A549 treated with GW870086 at 1 μM for 4 hours (cell line): ENCODE measurements around the gene SOCS6. TPM values are rescaled to one million over a fixed set of nuclear protein-coding genes. Genes with fewer than 3 reads are reported as not detected.

Experiments used
- total RNA-seq: library from RNA; stranded (reverse); fragments of 200-300 nt; extraction: Qiagen RNA extraction; gene quantifications from 5 replicates; pipeline ENCODE4 v1.2.3, GENCODE V29; 2022; ENCODE audit warnings: low read depth

SOCS6 gene, protein sequence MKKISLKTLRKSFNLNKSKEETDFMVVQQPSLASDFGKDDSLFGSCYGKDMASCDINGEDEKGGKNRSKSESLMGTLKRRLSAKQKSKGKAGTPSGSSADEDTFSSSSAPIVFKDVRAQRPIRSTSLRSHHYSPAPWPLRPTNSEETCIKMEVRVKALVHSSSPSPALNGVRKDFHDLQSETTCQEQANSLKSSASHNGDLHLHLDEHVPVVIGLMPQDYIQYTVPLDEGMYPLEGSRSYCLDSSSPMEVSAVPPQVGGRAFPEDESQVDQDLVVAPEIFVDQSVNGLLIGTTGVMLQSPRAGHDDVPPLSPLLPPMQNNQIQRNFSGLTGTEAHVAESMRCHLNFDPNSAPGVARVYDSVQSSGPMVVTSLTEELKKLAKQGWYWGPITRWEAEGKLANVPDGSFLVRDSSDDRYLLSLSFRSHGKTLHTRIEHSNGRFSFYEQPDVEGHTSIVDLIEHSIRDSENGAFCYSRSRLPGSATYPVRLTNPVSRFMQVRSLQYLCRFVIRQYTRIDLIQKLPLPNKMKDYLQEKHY
- 24.8 to 34.5 TPM (median 30.0 TPM) in 5 replicates for total RNA-seq

DNA sequence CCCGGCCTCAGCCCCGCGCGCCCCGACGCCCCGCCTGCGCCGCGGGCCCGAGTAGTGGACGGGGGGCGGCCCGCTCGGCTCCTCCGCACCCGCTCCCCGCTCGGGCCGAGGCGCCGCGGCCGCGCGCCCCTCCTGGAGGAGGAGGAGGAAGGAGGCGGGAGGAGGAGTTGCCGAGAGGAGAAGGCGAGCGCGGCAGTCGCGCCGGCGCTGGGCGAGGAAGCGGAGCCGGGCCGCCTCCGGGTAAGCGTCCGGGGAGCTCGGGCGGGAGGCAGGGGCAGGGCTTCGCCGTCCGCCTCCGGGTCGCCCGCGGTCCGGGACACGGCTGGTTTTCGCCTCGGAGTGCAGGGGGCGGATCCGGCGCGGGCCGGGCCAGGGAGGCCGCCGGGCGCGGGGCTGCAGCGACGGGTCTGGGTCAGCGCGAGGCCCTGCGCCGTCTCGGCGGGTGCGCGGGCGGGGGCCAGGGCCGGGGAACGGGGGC is at the start of gene SOCS6:
TSS of gene SOCS6 (plus strand) at position 195 of the 478 bp plus-strand sequence. CDS start 35,624 bp downstream, outside the sequence.

Other genes starting within 250 kb of the SOCS6 start
- 4.6 to 6.8 TPM (median 5.0 TPM) in 5 replicates for gene RTTN, start 83.4 kb upstream of the SOCS6 start, total RNA-seq